ENCODE measurements around the gene RAB26. TPM values are rescaled to one million over a fixed set of nuclear protein-coding genes. Genes with fewer than 3 reads are reported as not detected.

RAB26 gene
- total RNA-seq, 1 donor from 2014 or later: 2.1 TPM

DNA sequence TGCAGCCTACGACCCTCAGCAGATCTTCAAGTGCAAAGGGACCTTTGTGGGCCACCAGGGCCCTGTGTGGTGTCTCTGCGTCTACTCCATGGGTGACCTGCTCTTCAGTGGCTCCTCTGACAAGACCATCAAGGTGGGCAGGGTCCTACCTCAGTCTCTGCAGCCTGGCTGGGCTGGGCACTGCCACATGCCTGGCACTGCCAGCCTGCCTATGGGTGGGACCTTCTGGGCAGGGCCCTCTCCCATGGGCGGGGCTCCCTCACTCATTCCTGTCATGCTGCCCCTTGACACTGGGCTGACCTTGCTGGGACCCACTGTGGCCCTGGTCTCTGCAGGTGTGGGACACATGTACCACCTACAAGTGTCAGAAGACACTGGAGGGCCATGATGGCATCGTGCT is 25.5 kb downstream of the RAB26 start:
- Mint-ChIP-seq H3K36me3 (peaks cover 2% of the 10 kb centered on the region), H3K4me1 (no peaks in the 10 kb centered on the region), H3K27ac (no peak overlapping the region), H3K4me3 (no peak overlapping the region), H3K9me3 (no peaks in the 10 kb centered on the region), H3K27me3 (ENCODE audit: insufficient read depth, low read depth) (peaks cover 2% of the 10 kb centered on the region)
- peaks cover 5% of the 10 kb centered on the region for H3F3A ChIP-seq (ENCODE audit: low read depth)
- DNase-seq (ENCODE audit: low spot score): no peak
- H3K36me3 ChIP-seq: no peaks in the 10 kb centered on the region
- no peaks in the 10 kb centered on the region for H3K4me1 ChIP-seq
- H3K27me3 ChIP-seq: no peaks in the 10 kb centered on the region
- no peak overlapping the region for H2AFZ ChIP-seq (replicated peaks)
- H3K79me2 ChIP-seq (ENCODE audit: low read depth): no peaks in the 10 kb centered on the region
- TF ChIP-seq, protein P1, sequence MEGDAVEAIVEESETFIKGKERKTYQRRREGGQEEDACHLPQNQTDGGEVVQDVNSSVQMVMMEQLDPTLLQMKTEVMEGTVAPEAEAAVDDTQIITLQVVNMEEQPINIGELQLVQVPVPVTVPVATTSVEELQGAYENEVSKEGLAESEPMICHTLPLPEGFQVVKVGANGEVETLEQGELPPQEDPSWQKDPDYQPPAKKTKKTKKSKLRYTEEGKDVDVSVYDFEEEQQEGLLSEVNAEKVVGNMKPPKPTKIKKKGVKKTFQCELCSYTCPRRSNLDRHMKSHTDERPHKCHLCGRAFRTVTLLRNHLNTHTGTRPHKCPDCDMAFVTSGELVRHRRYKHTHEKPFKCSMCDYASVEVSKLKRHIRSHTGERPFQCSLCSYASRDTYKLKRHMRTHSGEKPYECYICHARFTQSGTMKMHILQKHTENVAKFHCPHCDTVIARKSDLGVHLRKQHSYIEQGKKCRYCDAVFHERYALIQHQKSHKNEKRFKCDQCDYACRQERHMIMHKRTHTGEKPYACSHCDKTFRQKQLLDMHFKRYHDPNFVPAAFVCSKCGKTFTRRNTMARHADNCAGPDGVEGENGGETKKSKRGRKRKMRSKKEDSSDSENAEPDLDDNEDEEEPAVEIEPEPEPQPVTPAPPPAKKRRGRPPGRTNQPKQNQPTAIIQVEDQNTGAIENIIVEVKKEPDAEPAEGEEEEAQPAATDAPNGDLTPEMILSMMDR (IDR thresholded peaks at IDR 0.05): no peak
- TF ChIP-seq EZH2phosphoT487 (IDR thresholded peaks at IDR 0.05) (no peak), EZH2 (IDR thresholded peaks at IDR 0.05) (no peak)
- no peak overlapping the region for H3K9ac ChIP-seq
- no peak overlapping the region for H3K4me2 ChIP-seq
- H3K9me3 ChIP-seq (ENCODE audit: low read depth): no peaks in the 10 kb centered on the region
- H3K27ac ChIP-seq: no peak overlapping the region
- H3K4me3 ChIP-seq: no peak overlapping the region
- no peaks in the 10 kb centered on the region for H4K20me1 ChIP-seq (ENCODE audit: low read depth)

DNA sequence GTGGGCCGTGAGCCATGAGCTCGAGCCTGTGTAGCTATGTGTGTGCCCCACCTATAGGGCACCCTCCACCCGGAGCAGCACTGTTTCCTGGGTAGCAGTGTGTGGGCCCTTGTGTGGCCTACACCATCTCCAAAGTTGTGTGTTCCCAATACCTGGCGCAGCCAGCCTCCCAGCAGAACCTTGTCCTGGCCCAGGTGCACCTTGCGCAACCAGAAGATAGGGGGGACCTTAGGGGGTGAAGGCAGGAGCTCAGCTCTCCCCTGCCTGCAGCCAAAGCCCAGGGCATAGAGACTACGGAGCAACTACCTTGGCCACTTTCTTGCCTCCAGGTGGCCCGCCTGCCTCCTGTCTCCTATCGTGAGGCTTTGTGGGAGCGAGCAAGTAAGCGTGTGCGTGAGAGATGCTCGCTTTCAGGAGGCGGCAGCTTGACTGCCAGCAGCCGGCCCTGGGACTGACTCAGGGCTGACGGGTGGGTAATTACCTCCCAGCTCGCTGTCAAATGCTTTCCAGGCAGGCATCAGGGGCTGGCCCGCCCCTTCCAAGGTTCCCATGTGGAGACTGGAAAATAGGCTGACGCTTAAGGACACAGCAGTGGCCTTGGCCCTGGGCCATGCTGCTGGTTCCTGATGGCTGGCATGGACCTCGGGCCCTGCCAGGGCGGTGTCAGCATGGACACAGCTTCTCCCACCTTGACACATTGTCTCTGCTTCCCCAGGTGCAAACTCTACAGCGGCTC is 26.1 kb downstream of the RAB26 start:
- Histone ChIP-seq H3F3A (ENCODE audit: low read depth) (peaks cover 5% of the 10 kb centered on the region), H3K4me1 (no peaks in the 10 kb centered on the region), H4K20me1 (ENCODE audit: low read depth) (no peaks in the 10 kb centered on the region), H3K9me3 (ENCODE audit: low read depth) (no peaks in the 10 kb centered on the region), H3K9ac (no peak overlapping the region), H3K4me2 (no peak overlapping the region), H3K27me3 (no peaks in the 10 kb centered on the region), H3K36me3 (no peaks in the 10 kb centered on the region), H3K79me2 (ENCODE audit: low read depth) (no peaks in the 10 kb centered on the region), H2AFZ (replicated peaks) (no peak overlapping the region), H3K27ac (no peak overlapping the region), H3K4me3 (no peak overlapping the region)
- H3K9me3 Mint-ChIP-seq: no peaks in the 10 kb centered on the region
- DNase-seq (ENCODE audit: low spot score): no peak
- no peaks in the 10 kb centered on the region for H3K4me1 Mint-ChIP-seq
- H3K4me3 Mint-ChIP-seq: no peak overlapping the region
- H3K36me3 Mint-ChIP-seq: peaks cover 2% of the 10 kb centered on the region
- peaks cover 2% of the 10 kb centered on the region for H3K27me3 Mint-ChIP-seq (ENCODE audit: insufficient read depth, low read depth)
- TF ChIP-seq, protein P1 (IDR thresholded peaks at IDR 0.05): no peak
- TF ChIP-seq EZH2phosphoT487 (IDR thresholded peaks at IDR 0.05) (no peak), EZH2 (IDR thresholded peaks at IDR 0.05) (no peak)
- H3K27ac Mint-ChIP-seq: no peak overlapping the region

DNA sequence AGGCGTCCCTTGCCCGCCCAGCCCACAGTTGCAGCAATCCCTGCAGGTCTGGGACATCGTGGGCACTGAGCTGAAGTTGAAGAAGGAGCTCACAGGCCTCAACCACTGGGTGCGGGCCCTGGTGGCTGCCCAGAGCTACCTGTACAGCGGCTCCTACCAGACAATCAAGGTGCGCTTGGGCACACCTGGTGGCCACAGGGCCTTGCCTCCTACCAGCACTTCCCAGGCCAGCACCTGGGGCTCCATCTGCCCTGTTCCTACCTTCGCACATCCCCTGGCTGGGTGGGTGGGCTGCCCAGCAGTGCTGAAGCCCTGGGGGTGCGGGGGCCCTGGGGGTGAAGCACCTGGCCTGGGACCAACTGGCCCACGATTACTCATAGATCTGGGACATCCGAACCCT is 27.0 kb downstream of the RAB26 start:
- no peak overlapping the region for H3K9ac ChIP-seq
- peaks cover 2% of the 10 kb centered on the region for H3K27me3 Mint-ChIP-seq (ENCODE audit: insufficient read depth, low read depth)
- H3K36me3 Mint-ChIP-seq: peaks cover 2% of the 10 kb centered on the region
- H3K79me2 ChIP-seq (ENCODE audit: low read depth): no peaks in the 10 kb centered on the region
- H3K27me3 ChIP-seq: no peaks in the 10 kb centered on the region
- H4K20me1 ChIP-seq (ENCODE audit: low read depth): no peaks in the 10 kb centered on the region
- H3K9me3 Mint-ChIP-seq: no peaks in the 10 kb centered on the region
- H3K4me3 Mint-ChIP-seq: no peak overlapping the region
- H3K27ac Mint-ChIP-seq: no peak overlapping the region
- no peak overlapping the region for H3K27ac ChIP-seq
- TF ChIP-seq, protein P1 (IDR thresholded peaks at IDR 0.05): no peak
- no peak for TF ChIP-seq EZH2phosphoT487 (IDR thresholded peaks at IDR 0.05)
- no peak overlapping the region for H3K4me2 ChIP-seq
- no peaks in the 10 kb centered on the region for H3K9me3 ChIP-seq (ENCODE audit: low read depth)
- H3F3A ChIP-seq (ENCODE audit: low read depth): peaks cover 5% of the 10 kb centered on the region
- no peak overlapping the region for H2AFZ ChIP-seq (replicated peaks)
- no peaks in the 10 kb centered on the region for H3K4me1 ChIP-seq
- no peaks in the 10 kb centered on the region for H3K4me1 Mint-ChIP-seq
- no peak for DNase-seq (ENCODE audit: low spot score)
- H3K36me3 ChIP-seq: no peaks in the 10 kb centered on the region
- no peak overlapping the region for H3K4me3 ChIP-seq

Data from neural progenitor cell (in vitro differentiated cells).